ENCODE measurements around the gene ACBD5.
"Not testable (repeated sequence)": the region's sequence is repeated elsewhere in the genome, so short reads cannot be mapped to it uniquely, and the experiment has no call there.

The ACBD5 gene

DNA sequence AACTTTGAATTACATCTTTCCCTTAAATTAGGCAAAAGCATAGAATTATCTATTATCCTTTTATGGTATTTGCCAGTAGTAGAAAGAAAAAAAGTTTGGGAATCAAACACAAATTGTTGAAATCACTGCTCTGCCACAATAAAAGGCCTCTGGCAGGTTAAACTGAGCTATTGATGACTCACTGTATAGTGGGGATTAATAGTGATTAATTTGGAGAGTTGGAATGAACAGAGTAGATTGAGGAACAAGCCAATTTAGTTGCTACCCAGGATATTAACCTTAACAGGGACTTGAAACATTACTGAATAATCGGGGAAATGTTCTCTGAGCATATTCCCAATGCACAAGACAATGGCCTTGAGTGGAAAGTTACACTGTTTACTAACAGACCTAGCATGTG is 52.3 kb downstream of the ACBD5 start:
- no CpG with 5 or more reads among the region's 1 CpG for WGBS (ENCODE audit: extremely low coverage, insufficient coverage, low lambda C conversion rate)

DNA sequence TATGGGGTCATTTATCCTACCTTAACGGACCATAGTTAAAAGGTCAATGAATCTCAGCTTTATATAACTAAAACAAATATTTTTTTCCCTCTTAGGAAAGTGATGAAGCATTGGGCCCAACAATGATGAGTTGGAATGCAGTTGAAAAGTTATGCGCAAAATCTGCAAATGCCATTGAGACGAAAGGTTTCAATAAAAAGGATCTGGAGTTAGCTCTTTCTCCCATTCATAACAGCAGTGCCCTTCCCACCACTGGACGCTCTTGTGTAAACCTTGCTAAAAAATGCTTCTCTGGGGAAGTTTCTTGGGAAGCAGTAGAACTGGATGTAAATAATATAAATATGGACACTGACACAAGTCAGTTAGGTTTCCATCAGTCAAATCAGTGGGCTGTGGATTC is 70.7 kb downstream of the ACBD5 start:
- WGBS (ENCODE audit: extremely low coverage, insufficient coverage, low lambda C conversion rate) = no CpG with 5 or more reads among the region's 4 CpGs
- no peak overlapping the region for H3K4ac ChIP-seq (ENCODE audit: low read depth, low read length)
- H3K23ac ChIP-seq (ENCODE audit: low read length) = no peak overlapping the region
- no peaks in the 10 kb centered on the region for H3K79me2 ChIP-seq (ENCODE audit: control insufficient read depth, insufficient read depth, low read length)
- H3K27me3 ChIP-seq (ENCODE audit: insufficient read depth, low read length, poor library complexity) = no peaks in the 10 kb centered on the region
- no peak overlapping the region for H2BK15ac ChIP-seq (replicated peaks; ENCODE audit: low read depth)
- no peak overlapping the region for H2BK120ac ChIP-seq (ENCODE audit: low read depth, low read length)
- no peak overlapping the region for H2AK5ac ChIP-seq (ENCODE audit: low read length)
- H3K18ac ChIP-seq (ENCODE audit: low read length) = no peak overlapping the region
- no peak for DNase-seq
- no peak overlapping the region for H3K27ac ChIP-seq (ENCODE audit: low read depth, low read length)
- peaks cover 9% of the 10 kb centered on the region for H3K36me3 ChIP-seq (ENCODE audit: control insufficient read depth, insufficient read depth, low read length)
- H3K4me1 ChIP-seq (ENCODE audit: control insufficient read depth, low read depth, low read length) = no peaks in the 10 kb centered on the region
- H4K8ac ChIP-seq (ENCODE audit: low read depth, low read length) = no peak overlapping the region
- no peak overlapping the region for H3K56ac ChIP-seq (ENCODE audit: low read length)
- no peak overlapping the region for H4K5ac ChIP-seq (ENCODE audit: low read length)
- no peak overlapping the region for H2BK5ac ChIP-seq (ENCODE audit: low read length)
- H3K79me1 ChIP-seq (ENCODE audit: low read length) = no peaks in the 10 kb centered on the region
- H3K9ac ChIP-seq (ENCODE audit: low read length) = no peak overlapping the region
- no peak overlapping the region for H3K4me3 ChIP-seq (ENCODE audit: low read length)
- no peak overlapping the region for H3K4me2 ChIP-seq (ENCODE audit: low read length)

More for the DNA sequence above, 52.3 kb downstream of the ACBD5 start:
- no peak overlapping the region for H4K8ac ChIP-seq (ENCODE audit: low read depth, low read length)
- H4K5ac ChIP-seq (ENCODE audit: low read length) = no peak overlapping the region
- H3K4me3 ChIP-seq (ENCODE audit: low read length) = no peak overlapping the region
- no peaks in the 10 kb centered on the region for H3K27me3 ChIP-seq (ENCODE audit: insufficient read depth, low read length, poor library complexity)
- H3K4me1 ChIP-seq (ENCODE audit: control insufficient read depth, low read depth, low read length) = no peaks in the 10 kb centered on the region
- no peak overlapping the region for H3K9ac ChIP-seq (ENCODE audit: low read length)
- H3K36me3 ChIP-seq (ENCODE audit: control insufficient read depth, insufficient read depth, low read length) = peaks cover 5% of the 10 kb centered on the region
- no peak overlapping the region for H2BK5ac ChIP-seq (ENCODE audit: low read length)
- H3K18ac ChIP-seq (ENCODE audit: low read length) = no peak overlapping the region
- H3K79me2 ChIP-seq (ENCODE audit: control insufficient read depth, insufficient read depth, low read length) = no peaks in the 10 kb centered on the region
- H2BK15ac ChIP-seq (replicated peaks; ENCODE audit: low read depth) = no peak overlapping the region
- H3K4me2 ChIP-seq (ENCODE audit: low read length) = no peak overlapping the region
- H3K4ac ChIP-seq (ENCODE audit: low read depth, low read length) = no peak overlapping the region
- no peak for DNase-seq
- no peak overlapping the region for H3K27ac ChIP-seq (ENCODE audit: low read depth, low read length)
- no peaks in the 10 kb centered on the region for H3K79me1 ChIP-seq (ENCODE audit: low read length)
- H2BK120ac ChIP-seq (ENCODE audit: low read depth, low read length) = no peak overlapping the region
- H2AK5ac ChIP-seq (ENCODE audit: low read length) = no peak overlapping the region
- no peak overlapping the region for H3K56ac ChIP-seq (ENCODE audit: low read length)
- no peak overlapping the region for H3K23ac ChIP-seq (ENCODE audit: low read length)

DNA sequence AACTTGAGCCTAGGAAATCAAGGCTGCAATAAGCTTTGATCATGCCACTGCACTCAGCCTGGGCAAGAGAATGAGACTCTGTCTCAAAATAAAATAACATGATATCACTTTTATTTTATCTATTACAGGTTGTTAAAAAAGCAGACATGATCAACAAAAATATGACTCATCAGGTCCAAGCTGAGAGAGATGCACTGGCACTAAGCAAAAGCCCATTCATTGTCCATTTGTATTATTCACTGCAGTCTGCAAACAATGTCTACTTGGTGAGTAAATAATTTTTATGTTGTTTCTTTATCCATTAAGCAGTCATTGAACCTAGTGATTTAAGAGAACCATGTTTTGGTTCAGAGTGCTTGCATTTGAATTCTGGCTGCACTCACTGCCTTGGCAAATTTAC is 82.2 kb downstream of the ACBD5 start:
- Histone ChIP-seq H3K4ac (ENCODE audit: low read depth, low read length) (no peak overlapping the region), H3K27ac (ENCODE audit: low read depth, low read length) (no peak overlapping the region), H3K4me2 (ENCODE audit: low read length) (no peak overlapping the region), H4K5ac (ENCODE audit: low read length) (no peak overlapping the region), H3K4me3 (ENCODE audit: low read length) (no peak overlapping the region), H3K56ac (ENCODE audit: low read length) (no peak overlapping the region), H3K4me1 (ENCODE audit: control insufficient read depth, low read depth, low read length) (no peaks in the 10 kb centered on the region), H2BK5ac (ENCODE audit: low read length) (no peak overlapping the region), H3K36me3 (ENCODE audit: control insufficient read depth, insufficient read depth, low read length) (peaks cover 6% of the 10 kb centered on the region), H3K23ac (ENCODE audit: low read length) (no peak overlapping the region), H2BK15ac (replicated peaks; ENCODE audit: low read depth) (no peak overlapping the region), H2AK5ac (ENCODE audit: low read length) (no peak overlapping the region), H4K8ac (ENCODE audit: low read depth, low read length) (no peak overlapping the region), H3K27me3 (ENCODE audit: insufficient read depth, low read length, poor library complexity) (no peaks in the 10 kb centered on the region), H3K18ac (ENCODE audit: low read length) (no peak overlapping the region), H3K79me1 (ENCODE audit: low read length) (peaks cover 8% of the 10 kb centered on the region), H3K9ac (ENCODE audit: low read length) (no peak overlapping the region), H2BK120ac (ENCODE audit: low read depth, low read length) (no peak overlapping the region), H3K79me2 (ENCODE audit: control insufficient read depth, insufficient read depth, low read length) (peaks cover 32% of the 10 kb centered on the region)
- DNase-seq = no peak

DNA sequence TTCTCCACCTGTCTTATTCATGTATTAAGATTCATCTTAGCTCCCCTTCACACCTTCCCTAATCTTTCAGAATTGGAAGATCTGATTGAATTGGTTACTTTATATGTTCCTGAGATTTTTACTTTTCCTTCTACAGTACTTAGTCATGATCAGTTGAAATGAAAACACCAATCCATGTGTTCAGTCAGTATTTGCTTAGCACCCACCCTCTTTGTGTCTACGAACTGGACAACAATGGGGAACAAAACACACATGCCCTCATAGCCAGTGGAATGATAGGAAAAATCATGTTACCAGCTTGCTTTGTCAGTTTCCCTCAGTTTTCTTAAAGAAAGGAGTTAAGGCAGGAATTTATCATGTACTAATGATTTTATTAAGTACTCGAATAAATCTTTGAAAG is 83.4 kb downstream of the ACBD5 start:
- H3K36me3 ChIP-seq (ENCODE audit: control insufficient read depth, insufficient read depth, low read length) = peaks cover 6% of the 10 kb centered on the region
- peaks cover 8% of the 10 kb centered on the region for H3K79me1 ChIP-seq (ENCODE audit: low read length)
- DNase-seq = no peak
- H2BK5ac ChIP-seq (ENCODE audit: low read length) = no peak overlapping the region
- no peak overlapping the region for H4K8ac ChIP-seq (ENCODE audit: low read depth, low read length)
- H2BK15ac ChIP-seq (replicated peaks; ENCODE audit: low read depth) = no peak overlapping the region
- H3K27ac ChIP-seq (ENCODE audit: low read depth, low read length) = no peak overlapping the region
- peaks cover 3% of the 10 kb centered on the region for H3K4me1 ChIP-seq (ENCODE audit: control insufficient read depth, low read depth, low read length)
- peak overlapping the region; percentile 36 for H3K9ac ChIP-seq (ENCODE audit: low read length)
- no peak overlapping the region for H3K56ac ChIP-seq (ENCODE audit: low read length)
- no peaks in the 10 kb centered on the region for H3K27me3 ChIP-seq (ENCODE audit: insufficient read depth, low read length, poor library complexity)
- peaks cover 44% of the 10 kb centered on the region for H3K79me2 ChIP-seq (ENCODE audit: control insufficient read depth, insufficient read depth, low read length)
- no peak overlapping the region for H4K5ac ChIP-seq (ENCODE audit: low read length)
- H2BK120ac ChIP-seq (ENCODE audit: low read depth, low read length) = no peak overlapping the region
- no peak overlapping the region for H2AK5ac ChIP-seq (ENCODE audit: low read length)
- H3K4me3 ChIP-seq (ENCODE audit: low read length) = no peak overlapping the region
- H3K23ac ChIP-seq (ENCODE audit: low read length) = no peak overlapping the region
- H3K18ac ChIP-seq (ENCODE audit: low read length) = no peak overlapping the region
- no peak overlapping the region for H3K4me2 ChIP-seq (ENCODE audit: low read length)
- no peak overlapping the region for H3K4ac ChIP-seq (ENCODE audit: low read depth, low read length)
- WGBS (ENCODE audit: extremely low coverage, insufficient coverage, low lambda C conversion rate) = no CpG with 5 or more reads among the region's 2 CpGs

DNA sequence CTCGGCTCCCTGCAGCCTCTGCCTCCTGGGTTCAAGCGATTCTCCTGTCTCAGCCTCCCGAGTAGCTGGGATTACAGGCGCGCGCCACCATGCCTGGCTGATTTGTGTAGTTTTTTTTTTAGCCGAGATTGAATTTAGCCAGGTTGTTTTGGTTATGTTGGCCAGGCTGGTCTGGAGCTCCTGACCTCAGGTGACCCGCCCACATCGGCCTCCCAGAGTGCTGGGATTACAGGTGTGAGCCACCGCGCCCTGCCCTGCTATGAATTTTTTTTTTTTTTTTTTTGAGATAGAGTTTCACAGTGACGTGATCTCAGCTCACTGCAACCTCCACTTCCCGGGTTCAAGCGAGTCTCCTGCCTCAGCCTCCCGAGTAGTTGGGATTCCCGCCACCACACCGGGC is 84.0 kb downstream of the ACBD5 start:
- H3K27ac ChIP-seq (ENCODE audit: low read depth, low read length); H3K4me1 ChIP-seq (ENCODE audit: control insufficient read depth, low read depth, low read length); H2BK120ac ChIP-seq (ENCODE audit: low read depth, low read length): not testable (repeated sequence)

DNA sequence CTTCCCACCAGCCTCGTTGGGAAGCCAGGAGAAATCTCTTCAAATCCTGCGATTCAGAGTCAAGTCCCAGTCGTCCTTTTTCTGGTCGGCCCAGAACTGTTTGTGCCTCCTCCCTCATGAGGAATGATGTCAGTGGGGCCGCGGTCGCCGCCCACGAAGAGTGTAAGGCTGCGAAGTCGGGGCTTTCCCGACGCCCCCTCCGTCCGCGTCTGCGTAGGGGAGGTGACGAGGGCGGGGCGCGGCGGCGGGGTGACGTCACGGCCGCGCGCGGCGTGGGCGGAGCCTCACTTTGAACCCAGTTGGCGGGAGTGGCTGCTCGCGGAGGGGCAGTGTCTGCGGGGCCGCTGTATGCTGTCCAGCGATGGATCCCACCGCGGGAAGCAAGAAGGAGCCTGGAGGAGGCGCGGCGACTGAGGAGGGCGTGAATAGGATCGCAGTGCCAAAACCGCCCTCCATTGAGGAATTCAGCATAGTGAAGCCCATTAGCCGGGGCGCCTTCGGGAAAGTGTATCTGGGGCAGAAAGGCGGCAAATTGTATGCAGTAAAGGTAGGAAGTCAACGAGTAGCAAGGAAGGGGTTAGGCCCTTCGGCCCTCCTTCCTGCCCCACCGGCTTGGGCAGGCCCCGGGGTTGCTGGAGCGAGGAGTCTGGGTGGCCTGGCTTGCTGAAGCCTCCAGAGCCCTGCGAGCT is 85.4 kb downstream of the ACBD5 start, which contains the start of gene MASTL:
Gene MASTL (plus strand): TSS at position 287 of the 689 bp plus-strand sequence. CDS start 75 bp downstream, at position 362.
- Histone ChIP-seq H3K4me3 (ENCODE audit: low read length) (peak within 1 kb of the TSS; percentile 96), H3K4ac (ENCODE audit: low read depth, low read length) (peak within 1 kb of the TSS; percentile 90), H3K9ac (ENCODE audit: low read length) (peak within 1 kb of the TSS; percentile 96), H3K4me1 (ENCODE audit: control insufficient read depth, low read depth, low read length) (peaks cover 3% of the 10 kb centered on the region), H3K27me3 (ENCODE audit: insufficient read depth, low read length, poor library complexity) (no peaks in the 10 kb centered on the region), H3K18ac (ENCODE audit: low read length) (peak within 1 kb of the TSS; percentile 81), H3K36me3 (ENCODE audit: control insufficient read depth, insufficient read depth, low read length) (peaks cover 6% of the 10 kb centered on the region), H3K27ac (ENCODE audit: low read depth, low read length) (peak within 1 kb of the TSS; percentile 65), H4K5ac (ENCODE audit: low read length) (no peak within 1 kb of the TSS), H3K79me2 (ENCODE audit: control insufficient read depth, insufficient read depth, low read length) (peaks cover 57% of the 10 kb centered on the region), H2BK5ac (ENCODE audit: low read length) (peak within 1 kb of the TSS; percentile 53), H2AK5ac (ENCODE audit: low read length) (no peak within 1 kb of the TSS), H3K4me2 (ENCODE audit: low read length) (peak within 1 kb of the TSS; percentile 65), H3K23ac (ENCODE audit: low read length) (no peak within 1 kb of the TSS), H3K56ac (ENCODE audit: low read length) (peak within 1 kb of the TSS; percentile 96), H3K79me1 (ENCODE audit: low read length) (peaks cover 8% of the 10 kb centered on the region), H4K8ac (ENCODE audit: low read depth, low read length) (no peak within 1 kb of the TSS), H2BK120ac (ENCODE audit: low read depth, low read length) (no peak within 1 kb of the TSS), H2BK15ac (replicated peaks; ENCODE audit: low read depth) (no peak within 1 kb of the TSS)
- WGBS (ENCODE audit: extremely low coverage, insufficient coverage, low lambda C conversion rate) = no CpG with 5 or more reads among the region's 55 CpGs
- DNase-seq = peak; percentile 94

More for the DNA sequence above, 84.0 kb downstream of the ACBD5 start:
- peak overlapping the region; percentile 57 for H3K4me3 ChIP-seq (ENCODE audit: low read length)
- H3K36me3 ChIP-seq (ENCODE audit: control insufficient read depth, insufficient read depth, low read length); H3K23ac ChIP-seq (ENCODE audit: low read length); H4K5ac ChIP-seq (ENCODE audit: low read length); H2AK5ac ChIP-seq (ENCODE audit: low read length); H3K79me1 ChIP-seq (ENCODE audit: low read length); H3K27me3 ChIP-seq (ENCODE audit: insufficient read depth, low read length, poor library complexity); H2BK15ac ChIP-seq (replicated peaks; ENCODE audit: low read depth); H2BK5ac ChIP-seq (ENCODE audit: low read length); H3K18ac ChIP-seq (ENCODE audit: low read length); H3K56ac ChIP-seq (ENCODE audit: low read length); H3K4ac ChIP-seq (ENCODE audit: low read depth, low read length); H3K4me2 ChIP-seq (ENCODE audit: low read length); H4K8ac ChIP-seq (ENCODE audit: low read depth, low read length): not testable (repeated sequence)
- peaks cover 44% of the 10 kb centered on the region for H3K79me2 ChIP-seq (ENCODE audit: control insufficient read depth, insufficient read depth, low read length)
- WGBS (ENCODE audit: extremely low coverage, insufficient coverage, low lambda C conversion rate) = no CpG with 5 or more reads among the region's 17 CpGs
- peak; percentile 19 for DNase-seq
- peak overlapping the region; percentile 68 for H3K9ac ChIP-seq (ENCODE audit: low read length)
